COLO829 (cell line): ENCODE measurements around the gene SUGP1.
"Not testable (repeated sequence)": the region's sequence is repeated elsewhere in the genome, so short reads cannot be mapped to it uniquely, and the experiment has no call there.

ENCODE experiments used
- DNase-seq: peaks from one replicate; pipeline ENCODE4 v3.0.0; 2012; ENCODE audit warnings: low spot score

The SUGP1 gene, protein sequence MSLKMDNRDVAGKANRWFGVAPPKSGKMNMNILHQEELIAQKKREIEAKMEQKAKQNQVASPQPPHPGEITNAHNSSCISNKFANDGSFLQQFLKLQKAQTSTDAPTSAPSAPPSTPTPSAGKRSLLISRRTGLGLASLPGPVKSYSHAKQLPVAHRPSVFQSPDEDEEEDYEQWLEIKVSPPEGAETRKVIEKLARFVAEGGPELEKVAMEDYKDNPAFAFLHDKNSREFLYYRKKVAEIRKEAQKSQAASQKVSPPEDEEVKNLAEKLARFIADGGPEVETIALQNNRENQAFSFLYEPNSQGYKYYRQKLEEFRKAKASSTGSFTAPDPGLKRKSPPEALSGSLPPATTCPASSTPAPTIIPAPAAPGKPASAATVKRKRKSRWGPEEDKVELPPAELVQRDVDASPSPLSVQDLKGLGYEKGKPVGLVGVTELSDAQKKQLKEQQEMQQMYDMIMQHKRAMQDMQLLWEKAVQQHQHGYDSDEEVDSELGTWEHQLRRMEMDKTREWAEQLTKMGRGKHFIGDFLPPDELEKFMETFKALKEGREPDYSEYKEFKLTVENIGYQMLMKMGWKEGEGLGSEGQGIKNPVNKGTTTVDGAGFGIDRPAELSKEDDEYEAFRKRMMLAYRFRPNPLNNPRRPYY

DNA sequence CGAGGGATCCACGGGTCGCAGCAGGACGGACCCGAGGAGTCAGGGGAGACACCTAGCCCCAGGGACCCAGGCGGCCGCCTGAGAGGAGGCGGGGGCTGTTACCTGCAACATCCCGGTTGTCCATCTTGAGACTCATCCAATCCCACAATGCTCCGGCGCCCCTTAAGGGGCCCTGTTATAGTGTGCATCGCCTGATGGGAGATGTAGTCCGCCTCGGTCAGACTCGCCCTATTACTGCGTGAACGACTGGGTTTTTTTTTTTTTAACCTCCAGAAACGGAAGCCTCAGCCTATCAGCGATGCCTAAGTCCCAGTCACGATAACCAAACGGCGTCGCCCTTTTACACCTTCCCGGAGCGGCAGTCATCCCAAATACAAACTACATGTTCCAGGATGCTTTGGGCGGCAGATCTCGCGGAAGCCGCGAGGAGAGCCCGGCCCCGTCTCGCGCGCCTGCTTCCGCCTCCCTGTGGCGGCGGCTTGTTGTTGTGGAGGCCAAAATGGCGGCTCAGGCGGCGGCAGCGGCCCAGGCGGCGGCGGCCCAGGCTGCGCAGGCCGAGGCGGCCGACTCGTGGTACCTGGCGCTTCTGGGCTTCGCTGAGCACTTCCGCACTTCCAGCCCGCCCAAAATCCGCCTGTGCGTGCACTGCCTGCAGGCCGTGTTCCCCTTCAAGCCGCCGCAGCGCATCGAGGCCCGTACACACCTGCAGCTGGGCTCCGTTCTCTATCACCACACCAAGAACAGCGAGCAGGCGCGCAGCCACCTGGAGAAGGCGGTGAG lies at the start of gene SUGP1, which contains the start of gene MAU2:
Gene SUGP1 (minus strand): TSS at position 149 of the 780 bp plus-strand sequence. CDS start 13 bp downstream, at position 136.
Gene MAU2 (plus strand): TSS at position 469 of the 780 bp plus-strand sequence. CDS start 31 bp downstream, at position 500.
- DNase-seq: peak; percentile 93

DNA sequence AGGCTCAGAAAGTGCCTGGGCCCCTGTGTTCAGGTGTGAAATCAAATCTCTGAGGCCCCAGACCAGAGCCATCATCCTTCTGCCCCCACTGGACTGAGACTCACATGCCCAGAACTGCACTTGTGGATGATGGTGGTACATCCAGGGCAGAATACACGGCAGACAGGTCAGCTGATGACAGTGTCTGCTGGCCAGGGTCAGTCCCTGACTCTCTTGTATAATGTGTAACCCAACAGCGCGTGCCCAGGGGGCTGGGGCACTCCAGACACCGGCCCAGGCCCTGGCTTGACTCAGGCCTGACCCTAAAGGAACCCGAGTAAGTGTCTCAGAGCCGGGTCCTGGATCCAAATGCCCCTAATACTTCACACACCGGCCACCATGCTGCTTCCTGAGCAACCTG lies 47.8 kb upstream of the SUGP1 start:
- no peak for DNase-seq

DNA sequence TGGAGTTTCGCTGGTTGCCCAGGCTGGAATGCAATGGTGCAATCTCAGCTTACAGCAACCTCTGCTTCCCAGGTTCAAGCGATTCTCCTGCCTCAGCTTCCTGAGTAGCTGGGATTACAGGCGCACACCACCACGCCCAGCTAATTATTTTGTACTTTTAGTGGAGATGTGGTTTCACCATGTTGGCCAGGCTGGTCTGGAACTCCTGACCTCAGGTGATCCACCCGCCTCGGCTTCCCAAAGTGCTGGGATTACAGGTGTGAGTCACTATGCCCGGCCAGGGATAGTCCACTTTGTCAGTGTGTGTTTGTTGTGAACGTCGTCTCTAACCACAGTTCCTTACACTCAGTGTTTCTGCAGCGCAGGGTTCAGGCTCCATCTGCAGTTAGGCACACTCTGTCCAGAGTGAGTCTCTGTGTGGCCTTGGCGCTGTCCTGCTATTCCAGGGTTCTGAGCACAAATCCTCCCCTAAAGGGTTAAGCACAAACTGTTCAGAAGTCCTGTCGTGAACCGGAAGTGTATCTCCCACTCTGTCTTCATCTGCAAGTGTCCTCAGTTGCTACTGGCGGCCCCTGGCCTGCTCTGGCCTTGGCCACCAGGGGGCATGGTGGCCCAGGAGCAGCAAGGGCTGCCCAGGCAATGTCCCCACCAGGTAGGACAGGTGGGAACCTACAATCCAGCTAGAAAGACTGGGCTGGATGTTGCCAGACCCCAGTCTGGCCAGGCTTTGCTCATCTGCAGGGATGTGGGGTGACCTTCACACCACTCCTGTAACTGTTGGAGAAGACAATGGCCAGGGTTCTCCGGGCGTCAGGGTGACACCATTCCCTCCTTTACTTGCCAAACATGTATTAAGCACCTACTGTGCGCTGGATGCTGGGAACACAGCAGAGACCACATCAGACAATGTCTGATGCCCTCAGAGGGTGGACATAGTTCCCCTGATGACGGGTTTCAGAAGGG lies 46.4 kb upstream of the SUGP1 start:
- DNase-seq: peak; percentile 60

DNA sequence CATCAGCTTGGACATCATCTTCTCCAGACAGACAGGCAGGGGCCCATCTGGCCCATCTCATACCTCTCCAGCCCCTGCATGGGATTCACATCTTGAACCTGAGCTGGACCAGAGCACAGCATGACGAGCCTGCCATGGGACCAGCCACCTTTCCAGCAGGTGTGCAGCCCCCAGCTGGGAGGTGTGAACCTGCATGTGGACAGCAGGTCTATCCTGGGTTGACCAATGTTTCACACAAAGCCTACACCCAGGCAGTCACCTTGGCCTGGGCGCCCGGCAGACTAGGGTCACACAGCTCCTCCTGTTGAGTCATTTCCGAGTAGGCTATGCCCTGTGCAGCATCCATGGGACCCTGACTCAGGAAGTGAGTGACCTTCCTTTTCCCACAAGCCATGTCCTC lies 41.8 kb upstream of the SUGP1 start:
- DNase-seq: no peak

DNA sequence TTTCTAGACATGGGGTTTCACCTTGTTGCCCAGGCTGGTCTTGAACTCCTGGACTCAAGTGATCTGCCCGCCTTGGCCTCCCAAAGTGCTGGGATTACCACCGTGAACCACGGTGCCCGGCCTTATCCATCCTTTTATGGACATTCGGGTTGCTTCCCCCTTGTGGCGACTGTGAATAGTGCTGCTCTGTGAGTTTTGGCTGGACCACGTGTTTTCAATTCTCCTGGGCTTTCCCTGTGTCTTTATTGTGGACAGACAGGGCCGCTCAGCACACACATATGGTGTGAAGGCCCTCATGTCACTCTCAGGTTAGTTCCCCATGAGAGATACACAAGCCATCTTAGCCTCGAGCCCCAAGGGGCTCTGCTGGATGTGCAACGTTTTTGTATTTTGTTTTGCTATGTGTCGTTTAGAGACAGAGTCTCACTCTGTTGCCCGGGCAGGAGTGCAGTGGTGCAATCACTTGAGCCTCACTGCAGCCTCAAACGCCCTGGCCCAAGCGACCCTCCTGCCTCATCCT lies 40.8 kb upstream of the SUGP1 start:
- DNase-seq: peak; percentile 87

DNA sequence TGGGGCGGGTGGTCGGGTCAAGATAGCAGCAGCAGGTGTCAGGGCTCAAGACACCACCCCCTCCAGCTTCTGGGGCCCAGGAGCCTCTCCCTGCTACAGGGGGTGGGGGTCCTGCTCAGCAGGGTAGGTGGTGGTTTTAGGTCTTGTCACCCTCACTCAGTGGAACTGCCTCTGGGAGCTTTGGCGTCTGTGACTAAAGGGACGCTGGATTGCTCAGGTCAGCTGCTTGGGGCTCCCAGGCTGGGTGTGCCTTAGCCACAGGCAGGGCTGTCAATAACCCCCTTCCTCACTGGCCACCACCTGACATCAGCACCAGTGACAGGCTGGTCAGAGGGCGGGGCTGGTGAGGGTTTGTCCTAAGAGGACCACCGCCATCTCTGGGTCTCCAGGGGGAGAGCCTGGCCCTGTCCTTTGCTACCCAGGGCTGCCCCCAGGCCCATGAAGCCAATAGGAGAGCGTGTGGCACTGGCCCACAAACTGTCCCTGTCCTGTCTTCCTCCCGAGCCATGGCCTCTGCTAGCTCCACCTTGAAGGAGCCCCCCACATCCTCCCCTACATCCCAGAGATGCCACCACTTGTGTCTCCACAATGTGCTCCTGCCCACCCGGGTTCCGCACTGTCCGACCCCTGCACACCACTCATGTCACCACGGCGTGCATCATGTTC lies 36.7 kb upstream of the SUGP1 start:
- no peak for DNase-seq

DNA sequence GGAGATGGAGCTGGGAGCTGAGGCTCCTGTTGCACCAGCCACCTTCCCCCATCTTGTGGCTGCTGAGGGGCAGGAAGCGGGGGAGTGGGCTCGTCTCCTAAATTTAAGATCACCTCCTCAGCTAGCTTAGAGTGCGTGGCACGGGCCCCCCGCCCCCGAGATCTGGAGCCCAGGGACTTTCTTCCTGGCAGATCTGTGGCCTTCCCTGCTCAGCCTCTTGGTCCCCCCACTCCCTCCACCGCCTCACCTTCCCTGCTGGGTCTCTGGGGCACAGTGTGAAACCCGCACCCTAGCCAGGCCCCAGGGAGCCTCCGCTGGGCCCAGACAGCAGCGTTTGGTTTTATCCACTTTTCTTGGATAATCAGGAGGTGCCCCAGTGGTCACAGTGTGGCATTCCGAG lies 36.2 kb upstream of the SUGP1 start:
- DNase-seq: no peak

DNA sequence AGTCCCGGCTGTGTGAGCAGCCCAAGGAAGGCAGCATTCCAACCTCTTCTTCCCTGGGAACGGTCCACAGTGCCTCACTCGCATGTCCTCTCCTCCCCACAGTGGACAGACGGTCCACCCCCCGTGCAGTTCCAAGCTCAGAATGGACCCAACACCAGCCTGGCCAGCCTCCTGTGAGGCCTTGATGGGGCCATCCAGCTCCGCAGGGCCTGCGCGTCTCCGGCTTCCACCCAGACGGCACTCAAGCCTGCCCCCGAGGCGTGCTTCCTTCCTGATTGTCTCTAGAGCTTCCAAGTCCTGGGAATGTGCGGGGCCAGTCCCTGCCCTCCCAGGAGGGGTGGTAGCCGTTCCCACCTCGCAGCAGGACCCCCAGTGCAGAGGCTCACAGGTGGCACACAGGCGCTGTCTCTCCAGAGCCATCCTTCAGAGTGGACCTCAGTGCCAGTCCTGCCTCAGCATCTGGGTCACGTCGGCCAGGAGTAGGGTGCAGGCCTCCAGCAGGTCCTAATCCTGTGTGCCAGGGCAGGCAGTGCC lies 35.4 kb upstream of the SUGP1 start:
- no peak for DNase-seq

DNA sequence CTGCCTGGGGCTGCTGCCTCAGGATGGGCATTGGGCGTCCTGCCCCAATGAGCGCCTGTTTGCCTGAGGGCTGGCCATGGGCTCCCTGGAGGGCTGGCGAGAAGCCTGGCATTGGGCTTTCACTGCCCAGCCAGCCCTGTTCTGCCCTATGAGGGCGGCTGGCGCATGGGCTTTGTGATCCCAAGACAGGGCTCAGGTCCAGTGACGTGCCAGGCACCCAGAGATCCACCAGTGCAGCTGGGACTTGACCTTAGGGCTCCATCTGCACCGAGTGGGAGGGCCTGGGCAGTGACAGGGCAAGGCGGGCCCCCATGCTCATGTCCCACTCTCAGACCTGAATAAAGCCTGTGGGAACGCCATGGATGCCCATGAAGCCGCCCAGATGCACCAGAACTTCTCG lies 34.6 kb upstream of the SUGP1 start:
- DNase-seq: no peak

DNA sequence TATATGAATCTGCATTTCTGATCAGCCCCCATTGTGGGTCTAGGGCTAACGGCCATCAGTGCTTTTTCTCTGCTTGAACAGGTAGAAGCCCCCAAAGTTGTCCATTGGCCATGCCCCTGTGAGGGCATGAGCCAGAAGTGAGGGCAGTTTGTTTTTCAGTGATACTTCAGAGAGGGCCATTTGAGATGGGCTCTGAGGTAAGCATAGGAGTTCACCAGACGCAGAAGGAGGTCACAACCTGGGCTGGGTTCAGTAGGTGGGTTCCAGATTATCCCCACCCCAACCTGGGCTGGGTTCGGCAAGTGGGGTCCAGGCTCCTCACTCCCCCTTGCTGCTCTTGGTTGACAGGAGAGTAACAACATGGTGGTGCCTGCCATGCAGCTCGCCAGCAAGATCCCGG lies 33.7 kb upstream of the SUGP1 start:
- no peak for DNase-seq

DNA sequence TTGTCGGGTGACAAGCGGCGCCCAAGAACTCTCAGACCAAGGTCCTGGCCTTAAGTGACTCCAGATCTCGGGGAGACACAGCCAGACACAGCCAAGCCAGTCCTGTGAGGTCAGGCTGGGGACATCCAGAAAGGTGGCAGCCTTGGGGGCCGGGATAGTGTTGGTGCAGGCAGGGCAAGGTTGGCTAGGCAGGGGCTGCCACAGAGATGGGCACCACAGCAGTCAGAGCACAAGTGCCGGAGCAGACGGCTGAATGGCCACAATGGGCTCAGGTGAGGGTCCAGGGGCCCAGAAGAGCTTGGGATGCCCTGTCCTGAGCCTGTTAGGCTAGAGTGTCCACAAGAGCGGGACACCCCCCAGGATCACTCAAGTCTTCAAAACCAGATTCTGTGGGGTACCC lies 32.5 kb upstream of the SUGP1 start:
- DNase-seq: no peak

DNA sequence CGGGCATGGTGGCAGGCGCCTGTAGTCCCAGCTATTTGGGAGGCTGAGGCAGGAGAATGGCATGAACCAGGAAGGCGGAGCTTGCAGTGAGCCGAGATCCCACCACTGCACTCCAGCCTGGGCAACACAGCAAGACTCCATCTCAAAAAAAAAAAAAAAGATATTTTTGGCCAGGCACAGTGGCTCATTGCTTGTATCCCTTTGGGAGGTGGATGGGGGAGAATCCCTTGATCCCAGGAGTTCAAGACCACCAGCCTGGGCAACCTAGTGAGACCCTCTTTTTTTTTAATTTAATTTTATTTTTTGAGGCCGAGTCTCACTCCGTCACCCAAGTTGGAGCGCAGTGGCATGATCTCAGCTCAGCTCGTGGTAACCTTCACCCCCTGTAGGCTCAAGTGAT lies 30.4 kb upstream of the SUGP1 start:
- not testable (repeated sequence) for DNase-seq

DNA sequence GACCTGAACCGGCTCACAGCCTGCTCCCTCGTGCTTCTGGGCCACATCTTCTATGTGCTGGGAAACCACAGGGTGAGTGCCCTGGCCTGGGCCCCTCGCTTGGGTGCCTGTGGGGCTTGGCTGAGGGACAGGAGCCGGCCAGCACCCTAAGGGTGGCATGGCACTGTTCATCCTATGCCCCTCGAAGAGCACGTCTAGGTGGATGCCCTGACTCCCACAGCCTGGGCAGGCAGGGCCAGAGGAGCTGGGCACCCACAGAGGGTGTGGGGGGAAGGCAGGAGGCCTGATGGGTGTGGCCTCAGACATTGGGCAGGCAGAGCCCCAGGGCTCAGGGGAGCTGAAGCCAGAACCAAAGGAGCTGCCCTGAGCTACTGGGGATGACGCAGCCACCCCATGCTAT lies 29.1 kb upstream of the SUGP1 start:
- no peak for DNase-seq

DNA sequence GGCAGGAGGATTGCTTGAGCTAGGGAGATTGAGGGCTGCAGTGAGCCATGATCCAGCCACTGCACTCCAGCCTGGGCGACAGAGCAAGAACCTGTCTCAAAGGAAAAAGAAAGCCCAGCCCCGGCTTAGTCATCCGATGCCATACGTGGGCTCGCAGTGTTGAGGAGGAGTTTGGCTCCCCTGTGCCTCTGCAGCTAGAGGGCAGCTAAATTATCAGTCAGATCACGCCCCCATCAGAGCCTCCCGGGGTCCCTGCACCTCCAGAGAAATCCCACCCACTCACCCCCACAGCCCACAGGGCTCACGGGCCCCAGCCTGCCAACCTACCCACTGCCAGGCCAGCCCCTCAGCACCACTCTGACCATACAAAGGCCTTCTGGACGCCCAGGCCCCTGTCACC lies 28.0 kb upstream of the SUGP1 start:
- DNase-seq: no peak

DNA sequence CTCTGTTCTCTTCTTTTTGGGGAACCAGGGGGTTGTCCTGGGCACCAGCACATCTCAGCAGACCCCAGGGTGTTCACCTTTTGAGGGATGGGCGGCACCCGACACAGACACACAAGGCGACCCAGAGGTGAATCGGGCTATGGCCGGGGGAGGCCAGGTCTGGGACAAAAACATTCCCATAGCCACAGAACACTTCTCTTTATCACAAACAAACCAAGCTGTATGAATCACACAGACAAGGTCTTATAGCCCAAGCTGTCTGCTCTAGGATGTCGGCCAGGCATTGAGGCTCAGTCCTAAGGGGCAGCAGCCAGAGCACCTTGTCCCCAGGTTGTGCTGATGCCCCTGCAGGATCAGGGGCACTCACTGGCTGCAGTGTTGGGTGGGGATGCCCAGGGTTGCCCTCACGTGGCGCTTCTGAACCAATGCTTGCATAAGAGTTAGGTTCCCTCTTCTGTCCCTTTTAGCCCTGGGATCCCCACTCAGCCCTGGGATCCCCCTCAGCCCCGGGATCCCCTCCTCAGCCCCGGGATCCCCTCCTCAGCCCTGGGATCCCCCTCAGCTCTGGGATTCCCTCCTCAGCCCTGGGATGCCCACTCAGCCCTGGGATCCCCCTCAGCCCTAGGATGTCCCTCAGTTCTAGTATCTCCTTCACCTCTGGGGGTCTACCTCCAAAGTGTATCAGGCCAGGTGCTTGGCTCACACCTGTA lies 27.2 kb upstream of the SUGP1 start:
- DNase-seq: no peak

DNA sequence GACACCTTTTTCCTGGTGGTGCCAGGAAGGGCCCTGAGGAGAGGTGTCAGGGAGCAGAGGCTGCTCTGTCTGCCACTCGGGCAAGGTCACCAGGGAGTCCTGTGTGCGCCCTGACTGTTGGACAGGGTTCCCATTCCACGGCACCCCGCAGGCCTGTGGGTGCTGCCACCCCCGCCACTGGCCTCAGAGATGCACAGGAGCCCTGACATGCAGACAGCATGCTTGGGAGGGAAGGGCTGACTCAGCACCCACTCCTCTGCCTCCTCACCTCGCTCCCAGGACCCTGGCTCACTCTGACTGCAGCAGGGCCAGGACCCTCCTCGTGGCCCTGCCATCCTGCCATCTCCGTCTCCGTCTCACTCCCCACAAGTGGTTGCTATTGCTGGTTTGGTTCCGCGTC lies 25.7 kb upstream of the SUGP1 start:
- no peak for DNase-seq

DNA sequence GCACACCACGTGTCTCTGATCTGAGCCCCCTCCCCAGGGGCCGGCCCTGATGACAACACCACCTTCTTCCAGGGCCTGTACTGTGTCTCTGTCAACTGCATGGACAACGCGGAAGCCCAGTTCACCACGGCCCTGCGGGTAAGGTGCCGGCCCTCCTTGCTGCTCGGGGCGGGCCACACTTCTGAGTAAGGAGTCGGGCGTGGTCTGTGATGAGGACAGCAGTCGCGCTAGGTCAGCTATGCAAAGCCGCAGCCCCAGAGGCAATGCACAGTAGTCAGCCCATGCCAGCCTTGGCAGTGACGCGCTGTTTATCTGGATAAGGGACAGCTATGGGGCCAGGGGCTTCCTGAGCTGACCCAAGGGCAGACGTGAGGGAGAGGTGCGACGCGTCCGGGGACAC lies 24.9 kb upstream of the SUGP1 start:
- DNase-seq: no peak

DNA sequence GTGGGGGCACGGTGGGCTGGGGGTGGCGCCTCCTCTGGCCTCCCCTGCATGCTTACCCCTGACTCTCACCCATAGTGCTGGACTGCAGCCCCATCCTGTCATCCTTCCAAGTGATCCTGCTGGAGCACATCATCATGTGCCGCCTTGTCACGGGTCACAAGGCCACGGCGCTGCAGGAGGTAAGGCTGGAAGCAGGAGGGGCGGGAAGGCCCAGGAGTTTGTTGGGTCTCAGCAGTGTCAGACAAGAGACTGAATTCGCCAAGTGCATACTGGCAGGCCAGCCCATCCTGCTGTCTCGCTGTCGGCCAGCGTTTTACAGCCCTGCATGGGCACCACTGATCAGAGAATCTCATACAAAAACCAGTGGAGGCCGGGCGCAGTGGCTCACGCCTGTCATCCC lies 23.5 kb upstream of the SUGP1 start:
- DNase-seq: no peak

DNA sequence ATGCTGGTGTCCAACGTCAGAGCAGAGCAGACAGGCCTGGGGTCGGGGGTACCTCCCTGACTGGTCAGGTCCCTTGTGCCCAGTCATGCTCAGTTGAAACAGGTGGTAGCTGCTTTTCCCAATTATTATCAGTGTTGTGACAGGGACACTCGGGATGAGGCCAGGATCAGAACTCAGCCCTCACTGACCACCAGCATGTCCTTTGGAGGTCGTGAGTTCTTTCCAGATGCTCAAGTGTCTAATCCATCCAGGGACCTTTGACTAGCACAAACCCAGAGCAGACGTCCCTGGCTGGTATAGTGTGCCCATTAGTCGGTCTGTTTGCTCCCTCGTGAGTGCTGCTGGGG lies 22.7 kb upstream of the SUGP1 start:
- no peak for DNase-seq
